ENCODE measurements around the gene STARD13. TPM values are rescaled to one million over a fixed set of nuclear protein-coding genes. Genes with fewer than 3 reads are reported as not detected.
A peak's percentile ranks its signal among the peaks of the same experiment; 100 is the strongest.

The STARD13 gene
- total RNA-seq, 2 donors from 2014 or later, result 18.9 to 29.7 TPM

- H3K4me1 ChIP-seq, result peaks cover 5% of the 10 kb centered on the region
- no peaks in the 10 kb centered on the region for H3K9me3 ChIP-seq
- H3K27ac ChIP-seq, result peak overlapping the region in 1 of 4 donors; percentile 15
- ATAC-seq (no peak), DNase-seq (no peak)
- TF ChIP-seq POLR2A (IDR thresholded peaks at IDR 0.05) (no peak), CTCF (IDR thresholded peaks at IDR 0.05) (no peak)
- no peaks in the 10 kb centered on the region for H3K27me3 ChIP-seq
- no peak overlapping the region for H3K4me3 ChIP-seq
- no peaks in the 10 kb centered on the region for H3K36me3 ChIP-seq (replicated peaks in 1 of 2; ENCODE audit: insufficient read depth in 1 of 2, low read depth in 2 of 2)
- intact Hi-C loops (cut with DNase I), result no loop called here
- 90% methylated on average over 3 of the region's 3 CpGs for WGBS, 2 donors
Measured at GRCh38 chr13:33290421-33290965, 4.9 kb upstream of the STARD13 start.

- Histone ChIP-seq H3K9me3 (no peaks in the 10 kb centered on the region), H3K27me3 (no peaks in the 10 kb centered on the region), H3K36me3 (replicated peaks in 1 of 2; ENCODE audit: insufficient read depth in 1 of 2, low read depth in 2 of 2) (no peaks in the 10 kb centered on the region), H3K4me1 (peaks cover 5% of the 10 kb centered on the region), H3K4me3 (no peak overlapping the region), H3K27ac (peak overlapping the region in 1 of 4 donors; percentile 15)
- no peak for DNase-seq
- ATAC-seq, result no peak
- 58 to 76% methylated on average over 3 of the region's 3 CpGs for WGBS, 2 donors
- TF ChIP-seq POLR2A (IDR thresholded peaks at IDR 0.05) (no peak), CTCF (IDR thresholded peaks at IDR 0.05) (no peak)
- intact Hi-C loops (cut with DNase I), result no loop called here
Measured at GRCh38 chr13:33289966-33290365, 4.4 kb upstream of the STARD13 start.

GRCh38 chr13:33287142-33287882 lies 1.8 kb upstream of the STARD13 start:
- H3K9me3 ChIP-seq, result no peaks in the 10 kb centered on the region
- no peaks in the 10 kb centered on the region for H3K36me3 ChIP-seq (replicated peaks in 1 of 2; ENCODE audit: insufficient read depth in 1 of 2, low read depth in 2 of 2)
- no peaks in the 10 kb centered on the region for H3K27me3 ChIP-seq
- peak overlapping the region in 1 of 4 donors; percentile 87 for H3K27ac ChIP-seq
- intact Hi-C loops (cut with DNase I), result no loop called here
- TF ChIP-seq CTCF (IDR thresholded peaks at IDR 0.05) (no peak), POLR2A (IDR thresholded peaks at IDR 0.05) (no peak)
- WGBS, 2 donors, result 89 to 90% methylated on average over 15 of the region's 15 CpGs
- DNase-seq (no peak), ATAC-seq (no peak)
- no peak overlapping the region for H3K4me3 ChIP-seq
- H3K4me1 ChIP-seq, result peaks cover 18% of the 10 kb centered on the region

GRCh38 chr13:33286128-33286527 lies 573 bp upstream of the STARD13 start:
- 4 to 7% methylated on average over 5 of the region's 5 CpGs for WGBS, 2 donors
- H3K27ac ChIP-seq, result peak overlapping the region; percentile 63 to 90 (median 82)
- no peak for TF ChIP-seq CTCF (IDR thresholded peaks at IDR 0.05)
- TF ChIP-seq POLR2A (IDR thresholded peaks at IDR 0.05), result no peak
- H3K4me1 ChIP-seq, result peaks cover 22% of the 10 kb centered on the region
- ATAC-seq, result no peak
- intact Hi-C loops (cut with DNase I), result no loop called here
- H3K9me3 ChIP-seq, result no peaks in the 10 kb centered on the region
- no peak for DNase-seq
- H3K27me3 ChIP-seq, result no peaks in the 10 kb centered on the region
- no peaks in the 10 kb centered on the region for H3K36me3 ChIP-seq (replicated peaks in 1 of 2; ENCODE audit: insufficient read depth in 1 of 2, low read depth in 2 of 2)
- peak overlapping the region in 1 of 2 donors; percentile 48 for H3K4me3 ChIP-seq
